Measurements from ENCODE around the gene C1orf198.

The C1orf198 gene

DNA sequence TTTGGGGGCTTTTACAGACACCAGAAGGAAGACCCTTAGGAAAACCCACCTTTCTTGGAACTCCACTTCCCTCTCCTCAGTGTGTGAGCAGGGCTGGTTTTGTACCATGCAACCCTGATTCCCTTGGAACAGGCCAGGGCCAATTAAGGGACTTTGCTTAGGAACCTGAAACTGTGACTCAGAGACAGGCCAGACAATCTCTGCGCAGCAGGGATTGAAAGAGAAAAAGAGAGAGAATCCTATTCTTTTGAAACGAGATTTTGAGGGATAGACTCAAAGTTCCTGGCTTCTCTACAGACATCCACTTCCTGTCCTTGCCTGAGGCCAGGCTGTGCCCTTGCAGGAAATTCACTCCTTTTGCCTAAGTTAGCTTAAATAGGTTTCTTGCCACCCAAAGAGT, 23.1 kb upstream of the C1orf198 start:
- no peak for DNase-seq

DNA sequence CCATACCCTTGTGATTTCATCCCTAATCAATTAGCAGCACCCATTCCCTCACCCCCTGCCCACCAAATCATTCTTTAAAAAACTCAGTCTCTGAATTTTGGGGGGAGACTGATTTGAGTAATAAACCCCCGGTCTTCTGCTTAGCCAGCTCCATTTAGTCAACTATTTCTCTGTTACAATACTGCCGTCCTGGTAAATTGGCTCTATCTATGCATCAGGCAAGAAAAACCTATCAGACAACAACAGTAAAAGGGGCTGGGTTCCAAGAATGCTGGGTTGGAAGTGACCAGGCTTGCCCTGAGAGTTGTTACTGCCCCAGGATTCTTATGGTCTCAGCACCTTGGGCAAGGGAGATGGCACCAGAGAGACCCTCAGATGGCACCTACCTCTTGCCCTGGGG, 16.3 kb upstream of the C1orf198 start:
- DNase-seq, result no peak

DNA sequence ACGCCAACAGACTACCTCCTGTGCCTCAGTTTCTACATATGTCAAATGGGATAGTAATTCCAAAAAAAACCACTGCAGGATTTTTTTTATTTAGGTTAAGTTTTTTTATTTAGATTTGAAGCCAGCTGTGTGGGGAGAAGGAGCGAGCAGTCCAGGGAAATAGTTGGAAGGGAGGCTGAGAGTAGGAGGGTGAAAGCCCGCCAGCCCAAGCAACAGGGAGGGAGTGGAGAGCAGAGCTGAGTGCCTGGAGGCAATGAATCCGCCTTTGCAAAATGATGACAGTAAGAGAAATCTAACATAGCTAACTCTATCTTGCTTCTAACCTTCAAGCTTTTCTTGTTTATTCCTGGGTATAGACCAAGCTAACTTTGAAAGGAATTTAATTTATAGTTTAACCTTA, 15.6 kb upstream of the C1orf198 start:
- DNase-seq, result no peak

DNA sequence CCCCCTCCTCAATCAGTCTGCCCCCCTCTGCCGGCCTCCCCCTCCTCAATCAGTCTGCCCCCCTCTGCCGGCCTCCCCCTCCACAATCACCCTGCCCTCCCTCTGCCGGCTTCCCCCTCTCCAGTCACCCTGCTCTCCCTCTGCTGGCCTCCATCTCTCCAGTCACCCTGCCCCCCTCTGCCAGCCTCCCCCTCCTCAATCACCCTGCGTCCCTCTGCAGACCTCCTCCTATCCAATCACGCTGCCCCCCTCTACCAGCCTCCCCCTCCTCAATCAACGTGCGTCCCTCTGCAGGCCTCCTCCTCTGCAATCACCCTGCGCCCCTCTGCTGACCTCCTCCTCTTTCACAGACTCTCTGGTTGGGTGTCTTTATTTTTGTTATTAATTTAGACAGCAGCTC, 11.5 kb upstream of the C1orf198 start:
- no peak for DNase-seq

DNA sequence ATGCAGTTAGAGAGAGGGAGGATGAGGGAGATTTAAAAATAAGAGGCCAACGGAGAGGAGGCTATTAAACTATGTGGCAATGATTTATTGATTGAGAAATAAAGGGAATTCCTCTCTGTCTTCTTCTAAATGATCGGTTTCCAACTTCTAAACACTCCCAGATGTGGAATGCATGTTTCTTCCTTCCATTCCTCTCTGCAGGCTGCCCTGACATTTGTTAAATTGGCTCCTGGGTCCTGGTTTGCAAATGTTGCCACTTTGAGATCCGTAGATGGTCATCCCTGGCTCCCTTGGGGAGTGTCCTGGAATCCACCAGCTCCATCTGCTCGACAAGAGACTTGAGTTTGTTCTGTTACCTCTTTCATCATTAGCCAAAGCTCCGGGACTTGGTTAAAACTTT, 10.3 kb upstream of the C1orf198 start:
- no peak for DNase-seq

DNA sequence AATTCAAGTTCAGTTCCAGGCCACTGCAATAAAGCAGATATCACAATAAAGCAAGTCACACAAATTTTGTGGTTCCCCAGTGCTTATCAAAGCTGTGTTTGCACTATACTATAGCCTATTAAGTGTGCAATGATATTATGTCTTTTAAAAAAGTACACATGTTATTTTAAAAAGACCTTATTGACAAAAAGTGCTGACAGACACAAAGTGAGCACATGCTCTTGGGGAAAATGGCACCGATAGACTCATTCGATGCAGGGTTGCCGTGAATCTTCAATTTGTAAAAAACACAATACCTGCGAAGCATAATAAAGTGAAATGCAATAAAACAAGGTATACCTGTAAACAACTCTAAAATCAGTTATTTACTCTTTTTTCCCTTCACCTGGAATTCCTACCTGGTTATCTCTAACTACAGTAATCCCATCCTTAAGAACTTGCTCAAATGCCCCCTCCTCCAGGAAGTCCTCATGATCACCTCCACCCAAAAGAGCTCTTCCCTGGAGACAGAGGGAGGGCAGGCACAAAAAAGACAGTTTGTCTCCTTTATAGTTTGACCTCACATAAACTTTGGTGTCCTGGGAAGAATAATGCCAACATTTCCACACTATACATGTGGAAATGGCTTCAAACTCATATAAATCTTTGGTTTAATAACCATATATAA, 9.7 kb upstream of the C1orf198 start:
- no peak for DNase-seq

DNA sequence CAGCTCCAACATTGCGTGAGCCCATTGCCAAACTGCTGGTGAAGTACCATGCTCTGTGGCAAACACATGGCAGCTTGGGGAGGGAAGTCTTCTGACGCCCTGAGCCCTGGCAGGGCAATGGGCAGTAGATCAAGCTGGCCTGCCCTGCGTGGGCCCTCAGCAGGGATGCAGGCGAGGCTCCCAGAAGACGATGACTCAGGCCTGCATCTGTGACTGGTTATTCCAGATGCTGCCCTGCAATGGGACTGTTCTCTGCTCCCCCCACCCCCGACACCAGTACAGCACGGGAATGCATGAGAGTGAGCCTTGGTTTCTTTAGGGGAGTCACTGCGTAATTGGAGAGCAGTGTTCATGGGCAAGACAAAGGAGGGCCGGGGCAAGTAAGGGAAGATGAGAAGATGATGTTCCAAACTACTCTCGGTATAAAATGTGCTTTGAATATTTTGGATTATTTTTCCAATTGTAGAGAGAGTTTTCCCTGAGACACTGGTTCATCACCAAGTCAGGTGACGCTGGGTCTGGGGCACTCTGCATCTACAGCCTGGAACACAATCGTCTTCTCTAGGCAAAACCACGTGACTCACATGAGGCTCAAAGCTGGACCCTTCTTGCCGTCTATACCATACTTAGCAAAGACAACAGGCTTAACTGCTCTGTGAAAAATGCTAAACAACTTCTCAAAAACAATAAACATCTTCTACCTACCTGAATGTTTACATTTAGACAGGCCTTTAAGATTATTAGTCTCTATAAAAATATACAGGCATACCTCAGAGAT, 9.0 kb upstream of the C1orf198 start:
- DNase-seq, result no peak

DNA sequence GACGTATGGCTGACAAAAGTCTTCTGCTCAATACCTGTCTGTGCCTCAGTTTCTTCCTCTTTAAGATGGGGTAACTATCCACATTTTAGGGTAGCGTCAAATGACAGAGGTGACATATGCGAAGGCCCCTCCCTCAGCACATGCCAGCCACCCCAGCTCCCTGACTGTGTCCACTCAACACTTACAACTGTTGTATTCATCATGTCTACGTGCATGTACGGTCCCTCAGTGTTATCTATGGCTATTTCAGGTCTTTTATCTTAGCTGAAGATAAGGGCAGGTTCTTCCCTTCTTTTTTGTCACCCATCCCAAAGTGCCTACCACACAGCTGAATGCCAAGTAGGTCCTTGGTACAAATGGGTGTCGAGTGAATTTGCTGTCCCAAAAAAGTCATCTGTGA, 8.3 kb upstream of the C1orf198 start:
- no peak for DNase-seq

DNA sequence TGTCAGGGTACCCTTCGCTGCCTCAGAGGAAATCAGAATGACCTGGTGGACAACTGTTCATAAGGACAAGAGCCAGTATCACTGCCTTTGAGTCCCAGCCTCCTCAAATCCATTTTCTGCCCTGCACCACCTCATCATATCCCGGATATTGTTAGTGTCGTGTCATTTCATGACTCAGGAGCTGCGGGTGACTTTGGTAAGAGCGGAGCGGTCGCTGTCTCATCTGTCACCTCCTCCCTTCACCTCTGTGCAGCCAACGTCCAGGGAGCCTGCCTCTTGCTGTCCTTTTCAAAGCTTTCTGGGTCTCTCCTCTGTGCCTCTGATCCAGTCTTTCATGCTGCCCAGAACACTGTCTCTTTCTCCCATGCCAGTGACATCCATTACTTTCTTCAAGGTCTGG, 7.0 kb upstream of the C1orf198 start:
- no peak for DNase-seq

DNA sequence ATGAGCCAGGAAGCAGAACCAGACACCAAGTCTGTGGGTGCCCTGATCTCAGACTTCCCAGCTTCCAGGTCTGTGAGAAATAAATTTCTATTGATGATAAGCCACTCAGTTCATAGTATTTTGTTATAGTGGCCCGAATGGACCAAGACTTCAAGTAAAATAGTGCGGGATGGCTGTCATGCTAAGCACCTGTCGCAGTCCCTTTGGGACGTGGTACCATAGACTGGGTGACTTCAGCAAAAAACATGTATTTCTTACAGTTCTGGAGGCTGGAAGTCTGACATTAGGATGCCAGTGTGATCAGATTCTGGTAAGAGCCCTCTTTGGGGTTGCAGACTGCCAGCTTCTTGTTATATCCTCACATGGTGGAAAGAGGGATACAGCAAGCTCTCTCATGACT, 2.6 kb upstream of the C1orf198 start:
- no peak for DNase-seq

DNA sequence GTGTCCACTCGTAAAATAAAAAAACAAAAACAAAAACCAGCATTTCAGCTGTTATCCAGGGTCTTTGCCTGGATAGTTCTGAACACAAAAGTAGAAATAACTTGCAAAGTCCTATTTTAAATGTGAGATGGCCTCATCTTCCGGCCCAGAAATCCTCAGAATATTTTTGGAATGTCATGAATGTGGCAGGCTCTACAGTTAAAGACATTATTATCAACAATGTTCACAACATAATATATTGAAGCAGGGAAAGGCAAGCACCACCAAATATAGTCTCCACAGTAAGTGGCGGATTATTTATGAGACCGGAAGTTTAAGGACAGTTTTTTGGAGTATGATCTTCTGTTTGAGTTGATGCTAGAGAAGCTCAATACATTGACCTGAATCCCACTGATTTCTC, 1.2 kb upstream of the C1orf198 start:
- no peak for DNase-seq

DNA sequence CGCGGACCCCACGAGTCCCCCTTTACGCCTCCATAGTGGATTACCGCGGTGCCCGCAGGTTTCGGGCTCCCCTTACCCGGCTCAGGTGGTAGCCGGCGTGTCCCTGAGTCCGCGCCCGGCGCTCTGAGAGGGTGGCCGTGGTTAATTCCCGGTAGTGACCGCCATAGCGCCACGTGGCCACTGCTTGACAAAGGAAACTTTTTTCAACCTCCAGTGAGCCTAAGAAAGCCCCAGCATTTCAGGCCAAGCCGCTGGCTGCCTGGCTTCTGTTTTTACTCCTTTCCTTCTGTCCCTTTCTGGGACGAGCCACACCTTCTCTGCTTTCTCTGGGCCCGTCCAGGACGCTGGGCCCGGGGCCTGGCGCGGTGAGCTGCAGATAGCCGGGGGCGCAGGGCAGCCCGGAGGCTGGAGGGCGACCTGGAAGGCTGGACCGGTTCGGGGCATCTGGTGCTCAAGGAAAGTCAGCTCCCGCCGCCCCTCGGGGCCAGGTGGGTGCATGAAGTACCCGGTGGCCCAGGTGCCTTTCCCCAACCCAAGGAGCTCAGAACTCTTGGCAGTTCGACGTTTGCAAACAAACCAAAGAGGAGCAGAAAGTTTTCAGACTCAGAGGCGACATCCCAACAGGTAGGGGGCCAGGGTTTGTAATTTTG, 540 bp upstream of the C1orf198 start:
- peak; percentile 53 to 55 for DNase-seq

DNA sequence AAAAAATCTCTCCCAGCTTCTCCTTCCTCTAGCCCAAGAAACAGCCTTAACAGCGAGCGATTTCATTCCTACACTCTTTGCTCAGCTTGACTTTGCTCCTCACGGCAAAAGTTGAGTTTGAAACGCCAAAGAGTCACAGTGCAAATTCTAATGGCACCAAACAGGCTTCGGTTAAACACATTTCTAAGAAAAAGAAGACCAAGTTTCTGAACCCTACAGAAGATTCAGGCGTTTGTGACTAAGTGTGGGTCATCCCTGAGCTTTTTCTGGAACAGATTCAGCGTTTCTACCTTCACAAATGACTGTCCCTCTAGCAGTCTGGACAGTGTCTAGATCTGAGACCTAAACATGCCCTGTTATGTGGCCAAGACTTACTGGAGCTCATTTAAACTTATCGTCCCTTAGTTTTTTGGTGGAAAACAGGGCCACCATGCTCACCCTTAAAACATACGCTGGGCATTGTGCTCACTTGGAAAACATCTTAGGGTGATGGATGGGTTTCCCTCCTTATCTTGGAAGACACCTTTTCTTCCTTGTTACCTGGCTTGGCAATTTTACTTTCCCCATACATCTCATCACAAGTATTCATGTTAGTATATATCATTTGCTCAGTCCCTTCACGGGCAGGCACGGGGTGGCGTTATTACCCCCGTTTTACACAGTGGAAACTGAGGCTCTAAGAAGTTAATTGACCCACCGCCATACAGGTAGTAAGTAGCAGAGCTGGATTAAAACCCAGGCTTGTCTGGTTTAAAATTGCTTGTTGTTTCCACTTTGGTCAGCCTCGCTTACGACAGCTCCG, 1.0 kb downstream of the C1orf198 start:
- no peak for DNase-seq

DNA sequence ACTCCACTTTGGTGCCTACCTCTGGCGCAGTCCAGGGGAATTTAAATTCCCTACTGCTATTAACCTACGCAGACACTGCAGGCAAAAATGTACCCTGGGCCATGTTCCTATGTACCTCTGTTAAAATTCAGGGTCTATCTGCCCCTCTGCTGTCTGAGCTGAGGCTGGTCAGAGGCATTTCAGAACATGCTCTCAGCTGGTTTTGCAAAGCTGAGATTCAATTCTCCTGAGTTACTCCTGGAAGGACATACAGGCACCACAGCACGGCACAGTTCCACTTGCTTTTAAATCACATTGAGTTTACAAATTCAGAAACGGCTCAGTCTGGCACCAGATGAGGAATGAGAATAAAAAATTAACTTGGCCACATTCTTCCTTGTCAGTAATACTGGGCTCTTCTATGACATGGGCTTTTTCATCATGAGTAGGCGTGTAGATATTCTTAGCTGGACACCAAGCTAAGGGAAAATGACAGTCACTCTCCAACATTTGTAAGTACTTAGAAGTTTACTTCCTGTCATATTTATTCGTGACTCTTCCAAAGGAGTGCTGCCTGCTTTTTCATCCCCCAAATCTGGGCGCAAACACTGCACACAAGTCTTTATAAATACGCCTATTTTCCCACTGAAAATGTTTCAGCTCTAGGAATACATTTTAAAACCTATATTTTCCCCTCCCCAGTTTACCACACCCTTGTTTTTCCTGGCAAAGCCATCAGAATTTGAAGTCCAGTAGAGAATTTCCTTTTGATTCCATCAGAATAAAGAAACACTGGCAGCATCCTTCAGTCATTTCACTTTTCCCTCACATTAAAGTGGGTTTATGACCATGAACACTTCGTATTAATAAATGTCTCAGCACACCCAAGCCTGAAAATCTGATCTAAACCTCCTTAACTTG, 1.9 kb downstream of the C1orf198 start:
- no peak for DNase-seq

DNA sequence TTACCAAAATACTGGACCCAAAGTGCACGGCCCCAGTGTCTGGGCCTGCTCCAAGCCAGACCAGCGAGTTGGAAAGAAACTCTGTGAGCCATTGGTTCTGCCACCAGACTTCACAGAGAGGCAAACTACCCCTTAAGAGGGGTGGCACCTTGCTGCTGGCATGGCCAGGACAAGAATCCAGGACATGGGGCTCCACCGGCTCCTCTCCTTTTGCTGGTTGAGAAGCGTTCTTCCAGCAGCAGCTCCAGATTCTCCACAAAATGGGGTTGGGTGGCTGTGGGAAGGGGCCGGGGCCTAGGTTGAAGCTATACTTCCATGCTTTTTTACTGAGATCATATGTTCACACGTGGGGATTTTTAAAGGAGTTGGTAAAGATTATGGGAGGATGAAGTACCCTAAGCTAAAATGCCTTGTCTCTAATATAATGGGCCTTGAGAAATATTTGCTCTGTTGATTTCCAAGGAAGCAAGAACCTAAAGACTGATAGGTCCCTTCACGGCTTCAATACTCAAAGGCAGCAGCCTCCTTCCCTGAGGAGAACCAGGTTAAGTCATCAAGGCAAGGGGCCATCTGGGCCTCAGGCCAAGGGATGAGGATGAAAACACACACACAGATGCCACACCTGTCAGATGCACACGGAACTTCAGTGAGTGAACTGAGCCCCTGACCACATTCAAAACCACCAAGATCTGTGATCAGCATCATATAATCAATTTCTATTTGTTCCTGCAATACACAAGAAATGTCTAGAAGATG, 3.1 kb downstream of the C1orf198 start:
- peak in 1 of 2 experiments; percentile 42 for DNase-seq

DNA sequence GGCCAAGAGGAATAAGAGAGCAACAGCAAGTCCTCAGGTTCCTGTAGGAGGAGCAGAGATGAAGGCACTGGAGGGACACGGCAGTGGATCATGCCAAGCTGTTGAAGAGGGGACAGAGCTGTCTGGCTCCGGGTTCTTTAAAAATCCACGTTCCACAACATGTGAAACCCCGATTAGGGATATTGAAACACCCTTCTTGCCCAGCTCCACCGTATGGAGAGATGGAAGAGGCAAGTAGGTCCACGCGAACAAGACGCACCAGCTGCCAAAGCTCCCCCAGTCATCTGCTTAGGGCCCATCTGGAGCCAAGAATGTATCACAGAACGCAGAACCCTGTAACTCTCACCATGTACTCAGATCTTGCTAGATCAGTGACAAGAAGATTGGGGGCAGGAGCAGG, 3.9 kb downstream of the C1orf198 start:
- peak; percentile 14 to 59 for DNase-seq

DNA sequence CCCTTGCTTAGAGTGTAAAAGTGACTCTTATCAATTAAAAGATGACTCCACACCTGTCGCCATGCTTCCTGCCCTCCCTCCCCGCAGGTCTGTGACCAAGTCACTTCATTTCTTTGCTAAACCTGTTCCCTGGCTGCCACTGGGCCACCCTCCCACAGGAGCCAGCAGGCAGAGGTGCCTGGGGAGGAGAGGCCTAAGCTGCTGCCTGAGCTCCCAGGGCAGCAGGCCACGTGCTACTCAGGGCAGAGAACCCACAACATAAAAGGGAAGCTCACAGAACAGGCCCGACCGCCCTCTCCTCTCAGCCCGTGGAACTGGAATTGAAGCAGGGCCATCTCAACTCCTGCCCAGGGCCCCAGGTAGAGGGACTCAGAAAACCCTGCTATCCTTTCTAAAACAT, 4.9 kb downstream of the C1orf198 start:
- no peak for DNase-seq

DNA sequence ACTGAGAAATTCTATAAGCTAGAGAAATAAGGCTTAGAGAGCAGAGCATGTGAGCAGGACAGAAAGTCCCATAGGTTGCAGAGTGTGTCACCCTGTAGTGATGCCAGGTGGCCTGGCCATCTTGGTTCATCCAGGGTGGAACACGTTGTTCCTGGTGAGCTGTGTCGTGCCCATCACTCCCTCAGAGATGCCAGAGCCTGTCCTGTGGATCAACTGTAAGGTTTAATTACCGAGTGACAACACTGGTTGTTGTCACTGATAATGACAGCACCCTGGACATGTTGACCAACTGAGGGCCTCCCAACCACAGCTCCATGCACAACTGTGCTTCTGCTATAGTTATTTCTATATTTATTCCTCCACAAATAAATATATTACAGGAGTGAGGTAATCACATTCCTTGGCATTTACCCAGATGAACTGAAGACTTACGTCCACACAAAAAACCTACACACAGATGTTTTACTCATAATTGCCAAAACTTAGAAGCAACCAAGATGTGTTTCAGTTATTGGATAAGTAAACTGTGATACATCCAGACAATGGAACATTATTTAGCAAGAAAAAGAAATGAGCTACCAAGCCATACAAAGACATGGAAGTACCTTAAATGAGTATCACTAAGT, 6.2 kb downstream of the C1orf198 start:
- DNase-seq, result no peak

DNA sequence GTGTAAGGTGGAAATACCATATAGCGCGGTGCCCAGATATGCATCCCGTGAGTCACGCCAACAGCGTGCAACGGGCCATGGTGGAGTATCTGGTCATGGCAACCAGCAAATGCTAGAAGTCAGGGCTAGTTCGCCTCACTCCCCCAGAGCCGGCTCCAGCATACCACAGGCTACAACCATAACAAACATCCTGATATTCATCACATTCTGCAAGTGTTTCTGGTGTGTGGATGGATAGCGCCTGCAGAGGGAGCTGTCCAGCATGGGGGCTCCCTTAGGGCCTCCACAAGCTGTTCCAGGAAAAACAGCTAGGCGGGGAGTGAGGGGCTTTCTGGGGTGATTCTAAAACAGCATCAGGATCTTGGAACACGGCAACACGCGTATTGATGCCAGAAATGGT, 6.8 kb downstream of the C1orf198 start:
- no peak for DNase-seq

DNA sequence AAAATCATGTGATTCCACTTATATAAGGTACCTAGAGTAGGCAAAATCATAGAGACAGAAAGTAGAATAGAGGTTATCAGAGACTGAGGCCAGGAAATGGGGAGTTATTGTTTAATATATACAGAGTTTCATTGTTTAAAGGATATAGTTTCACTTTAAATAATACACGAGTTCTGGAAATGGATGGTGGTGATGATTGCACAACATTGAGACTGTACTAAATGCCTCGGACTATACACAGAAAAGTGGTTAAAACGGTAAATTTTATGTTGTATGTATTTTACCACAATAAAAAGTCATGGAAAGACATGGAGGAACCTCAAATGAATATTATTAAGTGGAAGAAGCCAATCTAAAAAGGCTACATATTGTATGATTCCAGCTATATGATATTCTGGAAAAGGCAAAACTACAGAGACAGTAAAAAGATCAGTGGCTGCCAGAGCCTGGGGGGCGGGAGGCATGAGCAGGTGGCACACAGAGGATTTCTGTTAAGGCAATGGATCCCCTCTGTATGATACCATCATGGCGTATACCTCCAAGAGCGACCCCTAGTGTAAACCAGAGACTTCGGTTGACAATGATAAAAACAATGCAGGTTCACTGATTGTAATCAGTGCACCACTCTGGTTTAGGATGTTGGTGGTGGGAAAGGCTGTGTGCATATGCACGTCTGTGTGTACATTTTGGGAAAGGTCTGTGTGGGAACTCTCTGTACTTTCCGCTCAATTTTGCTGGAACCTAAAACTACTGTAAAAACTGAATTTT, 7.5 kb downstream of the C1orf198 start:
- peak in 1 of 2 experiments; percentile 75 for DNase-seq

Data from NCI-H524 (cell line).